Astrocyte of the spinal cord (primary cell): Measurements from ENCODE around the gene KCNN1.
"Not testable (repeated sequence)": the region's sequence is repeated elsewhere in the genome, so short reads cannot be mapped to it uniquely, and the experiment has no call there.

Experiments
- DNase-seq: peaks from one replicate; pipeline ENCODE4 v3.0.0; 2011; ENCODE audit warnings: low read depth, low spot score
- H3K4me3 ChIP-seq: 2 replicates; pipeline ENCODE4 v1.5.1; 2011; ENCODE audit warnings: low read depth, mild to moderate bottlenecking, low read length, moderate library complexity
- in situ Hi-C: cut with HindIII; loops from 2 replicates; pipeline ENCODE4 v1.10.0; 2017; ENCODE audit warnings: low sequenced_read_pairs
- TF ChIP-seq, protein P1 (sequence below): IDR thresholded peaks from 2 replicates; pipeline ENCODE4 v1.5.1; 2012; ENCODE audit warnings: low read depth, mild to moderate bottlenecking, low read length, inconsistent platforms

The KCNN1 gene

DNA sequence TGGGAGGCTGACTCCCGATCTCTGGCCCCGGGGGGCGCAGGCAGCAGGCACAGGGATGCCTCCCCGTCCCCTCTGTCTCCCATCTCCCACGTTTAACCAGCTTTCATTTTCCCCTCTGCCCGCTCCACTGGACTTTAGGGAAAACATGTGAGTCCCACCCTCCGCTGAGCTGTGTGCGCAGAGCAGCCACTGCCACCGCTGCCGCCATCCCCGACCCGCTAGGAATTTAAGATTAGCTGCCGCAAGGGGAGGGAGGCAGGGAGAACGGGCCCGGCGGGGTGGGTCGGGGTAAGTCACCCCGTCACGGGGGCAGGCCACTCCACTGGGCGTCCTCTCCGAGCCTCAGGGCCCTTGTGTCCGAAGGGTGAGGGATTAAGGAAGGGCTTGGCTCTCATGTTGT is 15.5 kb downstream of the KCNN1 start:
- in situ Hi-C loops = no loop called here
- TF ChIP-seq, protein P1, sequence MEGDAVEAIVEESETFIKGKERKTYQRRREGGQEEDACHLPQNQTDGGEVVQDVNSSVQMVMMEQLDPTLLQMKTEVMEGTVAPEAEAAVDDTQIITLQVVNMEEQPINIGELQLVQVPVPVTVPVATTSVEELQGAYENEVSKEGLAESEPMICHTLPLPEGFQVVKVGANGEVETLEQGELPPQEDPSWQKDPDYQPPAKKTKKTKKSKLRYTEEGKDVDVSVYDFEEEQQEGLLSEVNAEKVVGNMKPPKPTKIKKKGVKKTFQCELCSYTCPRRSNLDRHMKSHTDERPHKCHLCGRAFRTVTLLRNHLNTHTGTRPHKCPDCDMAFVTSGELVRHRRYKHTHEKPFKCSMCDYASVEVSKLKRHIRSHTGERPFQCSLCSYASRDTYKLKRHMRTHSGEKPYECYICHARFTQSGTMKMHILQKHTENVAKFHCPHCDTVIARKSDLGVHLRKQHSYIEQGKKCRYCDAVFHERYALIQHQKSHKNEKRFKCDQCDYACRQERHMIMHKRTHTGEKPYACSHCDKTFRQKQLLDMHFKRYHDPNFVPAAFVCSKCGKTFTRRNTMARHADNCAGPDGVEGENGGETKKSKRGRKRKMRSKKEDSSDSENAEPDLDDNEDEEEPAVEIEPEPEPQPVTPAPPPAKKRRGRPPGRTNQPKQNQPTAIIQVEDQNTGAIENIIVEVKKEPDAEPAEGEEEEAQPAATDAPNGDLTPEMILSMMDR = no peak
- no peak overlapping the region for H3K4me3 ChIP-seq

DNA sequence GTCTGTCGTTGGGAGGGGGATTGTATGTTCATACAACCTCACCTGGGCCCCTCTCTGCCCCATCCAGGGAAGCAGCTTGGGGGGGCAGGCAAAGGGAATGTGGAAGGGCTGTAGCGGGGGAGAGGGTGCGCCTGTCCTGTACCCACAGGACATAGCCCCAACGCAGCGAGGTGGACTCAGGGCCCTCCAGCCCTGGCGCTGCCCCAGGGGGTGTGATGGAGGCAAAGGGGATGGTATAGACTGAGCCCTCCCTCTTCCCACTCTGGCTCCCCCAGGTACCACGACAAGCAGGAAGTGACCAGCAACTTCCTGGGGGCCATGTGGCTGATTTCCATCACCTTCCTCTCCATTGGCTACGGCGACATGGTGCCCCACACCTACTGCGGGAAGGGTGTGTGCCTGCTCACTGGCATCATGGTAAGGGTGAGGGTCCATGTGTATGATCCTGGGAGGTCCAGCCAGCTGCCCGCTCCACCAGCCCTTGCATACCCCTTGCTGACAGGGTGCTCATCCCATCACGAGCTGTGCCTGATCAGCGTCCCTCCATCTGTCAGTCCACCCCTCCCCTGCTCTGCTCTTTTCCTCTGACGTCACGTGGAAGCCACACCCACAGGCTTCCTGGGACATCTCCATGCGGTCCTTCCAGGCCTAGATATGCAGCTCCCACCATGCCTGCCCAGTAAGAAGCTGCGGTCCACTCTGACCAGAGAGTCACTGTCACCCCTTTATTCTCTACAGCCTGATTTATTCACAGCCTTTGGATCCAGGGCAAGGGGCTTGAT is 18.3 kb downstream of the KCNN1 start:
- DNase-seq = no peak
- in situ Hi-C loops = no loop called here
- TF ChIP-seq, protein P1 = no peak
- H3K4me3 ChIP-seq = no peak overlapping the region

More for the DNA sequence above, 15.5 kb downstream of the KCNN1 start:
- no peak for DNase-seq

DNA sequence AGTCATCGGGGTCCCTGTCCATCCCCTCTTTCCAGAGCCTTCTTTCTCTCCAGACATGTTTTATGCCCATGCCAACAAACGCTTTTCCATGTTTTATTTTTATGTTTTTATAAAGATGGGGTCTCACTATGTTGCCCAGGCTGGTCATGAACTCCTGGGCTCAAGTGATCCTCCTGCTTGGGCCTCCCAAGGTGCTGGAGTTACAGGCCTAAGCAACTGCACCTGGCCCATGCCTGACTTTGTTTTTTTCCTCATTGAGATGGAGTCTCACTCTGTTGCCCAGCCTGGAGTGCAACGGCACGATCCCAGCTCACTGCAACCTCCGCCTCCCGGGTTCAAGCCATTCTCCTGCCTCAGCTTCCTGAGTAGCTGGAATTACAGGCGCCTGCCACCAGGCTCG is 19.7 kb downstream of the KCNN1 start:
- in situ Hi-C loops, DNase-seq: not testable (repeated sequence)

DNA sequence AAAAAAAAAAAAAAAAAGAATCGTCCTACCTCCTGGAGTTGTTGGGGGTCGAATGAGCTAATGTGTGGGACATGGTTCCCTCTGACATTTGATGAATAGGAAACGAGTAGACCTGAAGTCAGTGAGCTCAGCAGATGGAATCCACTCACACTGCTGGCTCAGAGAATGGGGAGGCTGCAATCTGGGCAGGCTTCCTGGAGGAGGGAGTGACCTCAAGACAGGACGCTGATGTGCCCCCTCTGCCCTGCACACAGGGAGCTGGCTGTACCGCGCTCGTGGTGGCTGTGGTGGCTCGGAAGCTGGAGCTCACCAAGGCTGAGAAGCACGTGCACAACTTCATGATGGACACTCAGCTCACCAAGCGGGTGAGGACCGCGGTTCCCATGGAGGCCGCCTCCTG is 21.3 kb downstream of the KCNN1 start:
- TF ChIP-seq, protein P1 = no peak
- in situ Hi-C loops = no loop called here
- DNase-seq = no peak
- no peak overlapping the region for H3K4me3 ChIP-seq

More for the DNA sequence above, 19.7 kb downstream of the KCNN1 start:
- H3K4me3 ChIP-seq = not testable (repeated sequence)

DNA sequence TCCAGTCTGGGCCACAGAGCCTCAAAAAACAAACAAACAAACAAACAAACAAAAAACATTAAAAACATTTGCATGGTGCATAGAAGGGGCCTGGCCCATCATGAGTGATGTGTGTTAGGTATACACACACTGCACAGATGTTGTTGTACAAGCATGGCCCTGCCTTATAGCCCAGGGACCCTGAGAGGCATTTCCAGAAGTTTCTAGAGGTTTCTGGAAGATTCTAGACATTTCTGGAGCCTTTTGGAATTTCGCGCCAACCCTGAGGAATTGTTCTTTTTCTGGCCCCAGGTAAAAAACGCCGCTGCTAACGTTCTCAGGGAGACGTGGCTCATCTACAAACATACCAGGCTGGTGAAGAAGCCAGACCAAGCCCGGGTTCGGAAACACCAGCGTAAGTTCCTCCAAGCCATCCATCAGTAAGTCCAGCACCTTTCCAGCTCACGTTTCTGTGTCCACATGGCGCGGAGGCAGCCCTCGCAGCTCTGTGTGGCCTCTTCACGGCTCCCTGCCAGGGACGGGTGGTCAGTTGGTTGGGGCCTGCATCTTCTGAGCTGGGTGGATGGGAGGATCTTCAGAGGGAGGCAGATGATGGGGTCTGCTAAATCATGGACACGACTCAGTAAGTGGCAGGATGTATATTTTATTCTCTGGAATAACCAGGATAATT is 22.7 kb downstream of the KCNN1 start:
- DNase-seq = no peak
- in situ Hi-C loops = no loop called here
- H3K4me3 ChIP-seq = no peak overlapping the region
- TF ChIP-seq, protein P1 = no peak

DNA sequence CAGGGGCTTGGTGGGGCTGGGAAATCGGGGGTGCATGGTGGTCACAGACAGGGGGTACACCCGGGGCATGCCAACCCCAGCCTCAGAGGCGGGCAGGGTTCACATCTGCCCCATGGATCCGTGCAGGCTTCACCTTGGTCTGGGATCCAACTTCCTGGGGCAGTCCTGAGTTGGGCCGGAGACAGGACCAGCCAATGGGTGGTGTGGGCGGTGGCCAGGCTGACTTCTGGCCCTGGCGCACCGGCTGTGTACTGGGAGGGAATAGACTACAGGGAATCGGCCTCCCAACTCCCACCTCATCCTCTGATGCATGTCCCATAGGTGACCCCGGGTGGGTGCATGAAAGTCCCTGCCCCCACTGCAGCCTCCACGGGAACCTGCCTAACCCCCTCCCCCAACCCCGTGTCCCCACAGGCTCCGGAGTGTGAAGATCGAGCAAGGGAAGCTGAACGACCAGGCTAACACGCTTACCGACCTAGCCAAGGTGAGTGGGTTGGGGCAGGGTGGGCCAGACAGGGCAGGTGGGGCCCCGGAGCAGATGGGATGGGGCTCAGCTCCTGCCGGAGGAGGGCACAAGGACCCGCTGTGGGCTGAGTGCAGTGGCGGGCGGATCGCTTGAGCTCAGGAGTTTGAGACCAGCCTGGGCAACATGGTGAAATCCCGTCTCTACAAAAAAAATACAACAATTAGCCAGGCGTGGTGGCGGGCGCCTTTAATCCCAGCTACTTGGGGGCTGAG is 26.3 kb downstream of the KCNN1 start:
- no peak overlapping the region for H3K4me3 ChIP-seq
- TF ChIP-seq, protein P1 = no peak
- in situ Hi-C loops = no loop called here
- no peak for DNase-seq
